GM12875 (cell line): ENCODE results near the gene TOMM5.

ENCODE experiments used
- H3K4me3 ChIP-seq: one replicate; pipeline ENCODE4 v1.5.1; 2011; ENCODE audit warnings: low read depth, low read length, control low read depth
- CTCF ChIP-seq: IDR thresholded peaks from 2 replicates; pipeline ENCODE4 v1.5.1; 2011; ENCODE audit warnings: low read depth, mild to moderate bottlenecking, control low read depth, inconsistent platforms, low read length, moderate library complexity, borderline replicate concordance; ENCODE audit not compliant: insufficient read depth

TOMM5 gene

GRCh38 chr9:37575001-37575400, 17.4 kb downstream of the TOMM5 start:
- no peak for TF ChIP-seq CTCF
- H3K4me3 ChIP-seq = no peak overlapping the region

- no peak for TF ChIP-seq CTCF
- H3K4me3 ChIP-seq = no peak overlapping the region
Measured at GRCh38 chr9:37574241-37574721, 18.1 kb downstream of the TOMM5 start.

- H3K4me3 ChIP-seq = no peak overlapping the region
- no peak for TF ChIP-seq CTCF
Measured at GRCh38 chr9:37571282-37571681, 21.1 kb downstream of the TOMM5 start.

GRCh38 chr9:37566716-37567115, 25.7 kb downstream of the TOMM5 start:
- H3K4me3 ChIP-seq = no peak overlapping the region
- no peak for TF ChIP-seq CTCF

- TF ChIP-seq CTCF = no peak
- H3K4me3 ChIP-seq = peak overlapping the region; percentile 45
Measured at GRCh38 chr9:37565661-37566618, 26.5 kb downstream of the TOMM5 start.

GRCh38 chr9:37564916-37565315, 27.5 kb downstream of the TOMM5 start:
- no peak overlapping the region for H3K4me3 ChIP-seq
- no peak for TF ChIP-seq CTCF

GRCh38 chr9:37563806-37564513, 28.4 kb downstream of the TOMM5 start:
- no peak overlapping the region for H3K4me3 ChIP-seq
- no peak for TF ChIP-seq CTCF
